Peyer's patch (tissue), 4 donors: ENCODE results near the gene FOSL1.

Experiments
- CTCF ChIP-seq, 6 experiments: fragments of 450-650 bp in 4 of 6; fragments of 200-600 bp in 2 of 6; sonication (generic) in 1 of 6; IDR thresholded peaks; one replicate each; pipeline ENCODE4 v1.5.1; 2017 to 2019; ENCODE audit warnings: antibody characterized with exemption in 6 of 6, mild to moderate bottlenecking in 3 of 6, moderate library complexity in 1 of 6
- POLR2A ChIP-seq, 2 donors: fragments of 450-650 bp; IDR thresholded peaks; one replicate each; pipeline ENCODE4 v1.5.1; 2017; ENCODE audit warnings: antibody characterized with exemption in 2 of 2, mild to moderate bottlenecking in 2 of 2, moderate library complexity in 2 of 2

GRCh38 chr11:65947133-65947532, 46.9 kb upstream of the FOSL1 start:
- TF ChIP-seq POLR2A (IDR thresholded peaks at IDR 0.05) = no peak
- TF ChIP-seq CTCF (IDR thresholded peaks at IDR 0.05) = no peak
